Karpas-422 (cell line): ENCODE data around the gene RPL3. TPM values are rescaled to one million over a fixed set of nuclear protein-coding genes. Genes with fewer than 3 reads are reported as not detected.

Experiments
- DNase-seq: peaks from one replicate; pipeline ENCODE4 v3.0.0-alpha.2; 2015
- H2AFZ ChIP-seq: fragments of 200-600 bp; sonication (generic); 2 replicates; pipeline ENCODE4 v1.6.1; 2014; ENCODE audit warnings: antibody characterized with exemption, low read length, mixed read lengths
- H3K27ac ChIP-seq: fragments of 200-600 bp; sonication (generic); 2 replicates; pipeline ENCODE4 v1.5.1; 2014; ENCODE audit warnings: mild to moderate bottlenecking, low read length, moderate library complexity
- H3K27me3 ChIP-seq: fragments of 200-600 bp; sonication (generic); 2 replicates; pipeline ENCODE4 v1.6.1; 2014; ENCODE audit warnings: low read length, mixed read lengths
- H3K36me3 ChIP-seq: fragments of 200-600 bp; sonication (generic); 2 replicates; pipeline ENCODE4 v1.6.1; 2014; ENCODE audit warnings: low read length, mixed read lengths; ENCODE audit not compliant: insufficient read depth
- H3K4me1 ChIP-seq: fragments of 200-600 bp; sonication (generic); 2 replicates; pipeline ENCODE4 v1.6.1; 2014; ENCODE audit warnings: mild to moderate bottlenecking, low read length, mixed read lengths
- H3K4me2 ChIP-seq: fragments of 200-600 bp; sonication (generic); 2 replicates; pipeline ENCODE4 v1.6.1; 2014; ENCODE audit warnings: low read length, low read depth, mild to moderate bottlenecking; ENCODE audit not compliant: poor library complexity, severe bottlenecking
- H3K4me3 ChIP-seq: fragments of 200-600 bp; sonication (generic); 2 replicates; pipeline ENCODE4 v1.5.1; 2014; ENCODE audit warnings: mild to moderate bottlenecking, antibody characterized with exemption, low read length, mixed read lengths
- H3K79me2 ChIP-seq: fragments of 200-600 bp; sonication (generic); 2 replicates; pipeline ENCODE4 v1.6.1; 2014; ENCODE audit warnings: mild to moderate bottlenecking, low read length, mixed read lengths
- H3K9ac ChIP-seq: fragments of 200-600 bp; sonication (generic); 2 replicates; pipeline ENCODE4 v1.6.0; 2014; ENCODE audit warnings: low read length
- H3K9me2 ChIP-seq: fragments of 200-600 bp; sonication (generic), shearing (Covaris generic); replicated peaks from 2 replicates; pipeline ENCODE4 v1.6.0; 2014; ENCODE audit warnings: mild to moderate bottlenecking, low read length, moderate library complexity; ENCODE audit not compliant: insufficient read depth
- H3K9me3 ChIP-seq: fragments of 300-700, 200-600 bp; sonication (generic); 2 replicates; pipeline ENCODE4 v1.6.1; 2014; ENCODE audit warnings: low read length, mixed read lengths
- H4K20me1 ChIP-seq: fragments of 200-600 bp; sonication (generic); 2 replicates; pipeline ENCODE4 v1.6.1; 2014; ENCODE audit warnings: mild to moderate bottlenecking, antibody characterized with exemption, low read length, low read depth; ENCODE audit not compliant: insufficient read depth
- total RNA-seq: library from RNA; depleted of rRNA; stranded (reverse); fragments of >200 nt; shearing (Covaris generic); gene quantifications from 2 replicates; pipeline ENCODE4 v1.2.3, GENCODE V29; 2014; ENCODE audit warnings: low replicate concordance

The RPL3 gene
- total RNA-seq, 1 experiment from 2014 or later, result 1,770 TPM

GRCh38 chr22:39296535-39296934 is 22.9 kb downstream of the RPL3 start:
- no peak overlapping the region for H3K4me3 ChIP-seq
- no peaks in the 10 kb centered on the region for H3K36me3 ChIP-seq
- H3K27ac ChIP-seq, result no peak overlapping the region
- H3K9me2 ChIP-seq, result no peaks in the 10 kb centered on the region
- H3K9me3 ChIP-seq, result no peaks in the 10 kb centered on the region
- H4K20me1 ChIP-seq, result no peaks in the 10 kb centered on the region
- no peak overlapping the region for H2AFZ ChIP-seq
- H3K4me2 ChIP-seq, result no peak overlapping the region
- H3K27me3 ChIP-seq, result no peaks in the 10 kb centered on the region
- peaks cover 11% of the 10 kb centered on the region for H3K4me1 ChIP-seq
- DNase-seq, result no peak
- no peaks in the 10 kb centered on the region for H3K79me2 ChIP-seq
- no peak overlapping the region for H3K9ac ChIP-seq

DNA sequence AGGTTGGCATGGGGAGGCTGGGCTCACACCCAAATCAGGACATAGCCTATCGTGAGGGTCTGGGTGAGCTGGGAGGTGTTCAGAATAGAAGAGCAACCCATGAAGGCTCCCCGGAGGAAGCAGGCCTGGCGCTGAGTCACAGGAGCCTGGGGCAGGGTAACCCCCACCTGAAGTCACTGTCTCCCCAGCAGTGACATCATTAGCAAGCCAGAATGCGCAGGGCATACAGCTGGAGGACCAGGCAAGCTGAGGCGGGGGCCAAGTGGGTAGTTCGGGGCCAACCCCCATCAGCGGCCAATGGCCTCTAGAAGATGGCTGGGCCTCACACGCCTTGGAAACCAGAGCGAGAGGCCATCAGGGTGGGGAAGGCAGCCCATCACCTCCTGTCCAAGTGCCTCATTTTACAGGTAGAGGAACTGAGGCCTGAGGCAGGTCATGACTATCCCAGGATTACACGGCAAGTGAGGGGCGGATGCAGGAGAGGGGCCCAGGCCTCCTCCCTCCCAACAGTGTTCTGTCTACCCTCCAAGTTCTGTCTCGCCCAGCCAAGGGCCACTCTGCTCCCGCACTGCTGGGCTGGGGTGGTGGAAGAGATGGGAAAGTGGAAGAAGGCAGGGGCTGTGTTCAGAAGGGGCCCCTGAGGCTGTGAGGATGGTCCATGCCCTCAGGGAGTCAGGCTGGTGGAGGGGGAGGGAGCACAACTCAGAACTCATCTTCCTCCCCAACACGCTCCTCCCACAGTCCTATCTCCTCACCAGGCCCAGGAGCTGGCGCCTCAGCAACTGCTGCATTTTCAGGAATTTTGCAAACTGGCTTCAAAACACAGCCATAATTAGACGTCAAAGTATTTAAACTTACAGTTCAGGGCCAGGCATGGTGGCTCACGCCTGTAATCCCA is 24.6 kb downstream of the RPL3 start:
- DNase-seq, result no peak
- Histone ChIP-seq H3K9me3 (no peaks in the 10 kb centered on the region), H3K4me2 (no peak overlapping the region), H4K20me1 (no peaks in the 10 kb centered on the region), H3K4me3 (no peak overlapping the region), H3K79me2 (no peaks in the 10 kb centered on the region), H3K9ac (no peak overlapping the region), H3K9me2 (no peaks in the 10 kb centered on the region), H3K36me3 (no peaks in the 10 kb centered on the region), H3K27me3 (no peaks in the 10 kb centered on the region), H3K4me1 (peaks cover 3% of the 10 kb centered on the region), H3K27ac (no peak overlapping the region), H2AFZ (no peak overlapping the region)

DNA sequence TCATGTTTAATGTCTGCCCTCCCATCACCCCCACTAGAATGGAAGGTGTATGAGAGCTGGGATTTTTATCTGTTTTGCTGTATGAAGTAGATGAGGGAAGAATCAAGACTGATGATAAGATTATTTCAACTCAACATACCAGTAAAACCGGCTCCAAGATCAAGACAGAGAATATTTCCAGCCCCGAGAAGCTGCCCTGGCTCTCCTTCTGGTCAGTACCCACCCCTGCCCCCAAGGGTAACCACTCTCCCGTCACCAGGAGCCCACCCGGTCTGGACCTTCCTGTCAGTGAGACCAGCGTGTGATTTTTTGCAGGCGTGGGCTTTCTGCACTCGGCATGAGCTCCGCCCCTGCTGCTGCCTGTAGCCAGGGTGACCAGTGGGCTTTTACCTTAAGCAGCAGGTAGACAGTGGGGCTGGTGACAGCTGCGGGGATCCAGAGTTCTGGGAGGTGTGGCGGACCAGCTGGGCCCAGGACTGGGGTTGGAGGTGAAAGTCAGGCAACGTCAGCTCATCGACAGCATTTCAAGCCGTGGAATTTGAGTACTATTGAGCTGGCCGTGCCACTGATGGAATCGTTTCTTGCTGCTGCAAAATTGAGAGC is 25.6 kb downstream of the RPL3 start:
- H3K4me2 ChIP-seq, result no peak overlapping the region
- H3K79me2 ChIP-seq, result no peaks in the 10 kb centered on the region
- H2AFZ ChIP-seq, result no peak overlapping the region
- H3K9ac ChIP-seq, result no peak overlapping the region
- DNase-seq, result no peak
- 0 out of 2 replicates have a peak, but pooled peaks cover 2% of the 10 kb centered on the region for H3K4me1 ChIP-seq
- H3K36me3 ChIP-seq, result no peaks in the 10 kb centered on the region
- no peak overlapping the region for H3K27ac ChIP-seq
- no peak overlapping the region for H3K4me3 ChIP-seq
- H4K20me1 ChIP-seq, result no peaks in the 10 kb centered on the region
- H3K9me2 ChIP-seq, result no peaks in the 10 kb centered on the region
- no peaks in the 10 kb centered on the region for H3K9me3 ChIP-seq
- no peaks in the 10 kb centered on the region for H3K27me3 ChIP-seq

DNA sequence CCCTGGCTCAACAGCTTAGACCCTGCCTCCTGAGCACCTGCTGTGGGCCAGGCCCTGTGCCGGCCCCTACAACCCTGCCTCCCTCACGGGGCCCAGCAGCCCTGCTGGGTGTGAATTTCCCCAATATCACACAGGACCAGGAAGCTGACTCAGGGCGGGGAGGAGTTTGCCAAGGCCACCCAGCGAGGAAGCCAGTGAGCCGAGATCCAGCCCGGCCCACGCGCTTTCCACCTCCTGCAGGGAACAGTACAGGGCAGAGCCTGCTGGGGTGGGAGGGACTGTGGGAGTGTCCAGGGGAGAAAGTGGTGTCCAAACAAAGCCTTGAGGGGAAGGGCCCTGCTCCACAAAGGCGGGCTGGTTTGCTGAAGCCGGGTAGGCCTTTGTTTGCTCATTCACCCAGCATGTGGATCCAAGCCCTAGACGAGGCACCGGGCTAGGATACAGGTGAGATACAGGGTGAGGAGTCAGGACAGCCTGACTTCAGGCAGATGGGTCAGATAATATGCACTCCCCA is 26.8 kb downstream of the RPL3 start:
- no peak for DNase-seq
- H2AFZ ChIP-seq, result no peak overlapping the region
- H3K9me2 ChIP-seq, result no peaks in the 10 kb centered on the region
- no peaks in the 10 kb centered on the region for H3K79me2 ChIP-seq
- H3K36me3 ChIP-seq, result no peaks in the 10 kb centered on the region
- H3K4me3 ChIP-seq, result no peak overlapping the region
- no peak overlapping the region for H3K27ac ChIP-seq
- H3K4me2 ChIP-seq, result no peak overlapping the region
- 0 out of 2 replicates have a peak, but pooled peaks cover 2% of the 10 kb centered on the region for H3K4me1 ChIP-seq
- H3K9me3 ChIP-seq, result no peaks in the 10 kb centered on the region
- no peaks in the 10 kb centered on the region for H3K27me3 ChIP-seq
- H3K9ac ChIP-seq, result no peak overlapping the region
- H4K20me1 ChIP-seq, result no peaks in the 10 kb centered on the region

GRCh38 chr22:39292031-39292462 is 27.4 kb downstream of the RPL3 start:
- no peaks in the 10 kb centered on the region for H3K27me3 ChIP-seq
- no peaks in the 10 kb centered on the region for H4K20me1 ChIP-seq
- no peaks in the 10 kb centered on the region for H3K4me1 ChIP-seq
- no peaks in the 10 kb centered on the region for H3K36me3 ChIP-seq
- H3K79me2 ChIP-seq, result no peaks in the 10 kb centered on the region
- no peaks in the 10 kb centered on the region for H3K9me2 ChIP-seq
- DNase-seq, result no peak
- H3K9ac ChIP-seq, result no peak overlapping the region
- no peak overlapping the region for H3K27ac ChIP-seq
- H2AFZ ChIP-seq, result no peak overlapping the region
- H3K4me3 ChIP-seq, result no peak overlapping the region
- no peaks in the 10 kb centered on the region for H3K9me3 ChIP-seq
- no peak overlapping the region for H3K4me2 ChIP-seq

- no peaks in the 10 kb centered on the region for H4K20me1 ChIP-seq
These were observed 27.9 kb downstream of the RPL3 start for GRCh38 chr22:39291523-39291922.

DNA sequence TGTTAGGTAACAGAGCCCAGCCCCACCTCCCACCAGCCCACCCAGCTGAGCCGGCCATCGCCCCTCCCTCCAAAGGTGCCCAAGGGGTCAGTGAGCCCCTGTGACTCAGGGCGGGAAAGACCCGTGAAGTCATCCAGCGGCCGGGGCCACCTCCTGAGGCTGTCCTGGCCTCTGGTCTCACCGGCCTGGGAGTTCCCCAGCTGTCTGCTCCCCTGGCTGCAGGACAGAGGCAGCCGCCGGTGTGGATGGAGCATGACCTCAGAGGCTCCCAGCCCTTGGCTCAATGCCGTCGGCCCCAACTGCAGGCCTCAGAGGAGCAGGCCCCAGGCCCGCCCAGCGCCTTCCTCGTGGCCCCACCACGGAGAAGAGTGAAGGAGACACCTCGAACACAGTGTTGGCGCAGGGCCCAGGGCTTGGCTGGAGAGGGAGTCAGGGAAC is 28.7 kb downstream of the RPL3 start:
- Histone ChIP-seq H3K27ac (no peak overlapping the region), H2AFZ (no peak overlapping the region), H3K9ac (no peak overlapping the region), H3K79me2 (no peaks in the 10 kb centered on the region), H3K4me1 (no peaks in the 10 kb centered on the region), H3K9me2 (no peaks in the 10 kb centered on the region), H3K4me2 (no peak overlapping the region), H4K20me1 (no peaks in the 10 kb centered on the region), H3K27me3 (no peaks in the 10 kb centered on the region), H3K4me3 (no peak overlapping the region), H3K36me3 (no peaks in the 10 kb centered on the region), H3K9me3 (no peaks in the 10 kb centered on the region)
- DNase-seq, result no peak

More at GRCh38 chr22:39291523-39291922, 27.9 kb downstream of the RPL3 start:
- Histone ChIP-seq H3K9ac (no peak overlapping the region), H3K79me2 (no peaks in the 10 kb centered on the region), H2AFZ (no peak overlapping the region), H3K27me3 (no peaks in the 10 kb centered on the region), H3K27ac (no peak overlapping the region), H3K4me2 (no peak overlapping the region), H3K4me1 (no peaks in the 10 kb centered on the region), H3K36me3 (no peaks in the 10 kb centered on the region), H3K9me2 (no peaks in the 10 kb centered on the region), H3K4me3 (no peak overlapping the region), H3K9me3 (no peaks in the 10 kb centered on the region)
- DNase-seq, result no peak

DNA sequence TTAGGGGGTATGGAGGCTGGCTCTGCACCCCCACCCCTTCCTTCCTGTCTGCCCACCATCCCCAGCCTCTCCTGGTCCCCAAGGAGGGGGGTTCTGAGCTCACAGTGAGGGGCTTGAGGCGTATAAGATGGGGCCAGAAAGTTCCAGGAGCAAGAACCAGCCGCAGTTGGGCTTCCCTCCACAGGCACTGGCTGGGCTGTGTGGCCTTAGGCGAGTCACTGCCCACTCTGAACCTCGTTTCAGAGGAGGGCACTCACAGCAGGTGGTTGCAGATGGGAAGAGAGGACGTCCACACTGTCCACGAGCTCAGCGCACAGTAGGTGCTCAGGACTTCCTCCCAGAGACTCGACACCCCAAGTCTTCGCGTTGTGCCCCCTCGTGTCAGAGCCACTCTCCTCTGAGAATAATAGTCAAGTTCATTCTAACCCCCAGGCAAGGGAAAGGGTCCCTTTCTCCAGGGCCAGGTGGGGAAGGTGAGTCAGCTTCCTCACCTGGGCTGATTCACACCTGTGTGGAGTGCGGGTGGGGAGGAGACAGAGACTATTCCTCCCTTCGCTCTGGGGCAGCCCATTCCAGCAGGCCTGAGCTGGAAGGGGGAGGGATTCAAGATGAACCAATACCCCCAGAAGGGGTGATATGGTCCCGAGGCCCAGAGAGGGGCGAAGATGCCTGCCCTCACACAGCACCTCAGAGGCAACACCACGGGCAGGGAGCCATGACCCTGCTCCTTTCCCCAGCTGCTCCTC is 29.3 kb downstream of the RPL3 start:
- H3K9me3 ChIP-seq, result no peaks in the 10 kb centered on the region
- no peaks in the 10 kb centered on the region for H4K20me1 ChIP-seq
- H3K9ac ChIP-seq, result no peak overlapping the region
- H3K79me2 ChIP-seq, result no peaks in the 10 kb centered on the region
- H3K9me2 ChIP-seq, result no peaks in the 10 kb centered on the region
- H3K27ac ChIP-seq, result no peak overlapping the region
- H3K4me3 ChIP-seq, result no peak overlapping the region
- H3K27me3 ChIP-seq, result no peaks in the 10 kb centered on the region
- H3K36me3 ChIP-seq, result no peaks in the 10 kb centered on the region
- DNase-seq, result no peak
- H3K4me1 ChIP-seq, result no peaks in the 10 kb centered on the region
- no peak overlapping the region for H2AFZ ChIP-seq
- no peak overlapping the region for H3K4me2 ChIP-seq
